ENCODE measurements around the gene DYNLL1. TPM values are rescaled to one million over a fixed set of nuclear protein-coding genes. Genes with fewer than 3 reads are reported as not detected.

The DYNLL1 gene
- total and polyA plus RNA-seq, 5 donors from 2014 or later, result 99.0 to 692 (median 521) TPM

GRCh38 chr12:120488057-120488640 lies 7.8 kb upstream of the DYNLL1 start:
- no peaks in the 10 kb centered on the region for H3K36me3 ChIP-seq (ENCODE audit: control insufficient read depth, insufficient read depth, low read length)
- no peaks in the 10 kb centered on the region for H3K36me3 Mint-ChIP-seq
- H3K27me3 Mint-ChIP-seq, result no peaks in the 10 kb centered on the region
- H3K9me3 Mint-ChIP-seq, result peaks cover 0 to 2% (median 0%) of the 10 kb centered on the region in 7 donors
- H3K4me1 ChIP-seq (ENCODE audit: control insufficient read depth, insufficient read depth, low read length, poor library complexity, severe bottlenecking), result no peaks in the 10 kb centered on the region
- peaks cover 0 to 4% (median 2%) of the 10 kb centered on the region in 4 donors for H3K4me1 Mint-ChIP-seq
- no peak overlapping the region for H3K4me3 Mint-ChIP-seq
- H3K27me3 ChIP-seq (ENCODE audit: control insufficient read depth, insufficient read depth, low read length), result no peaks in the 10 kb centered on the region
- no peak for ATAC-seq (ENCODE audit: low read depth in 2 of 2)
- no peak overlapping the region for H3K27ac Mint-ChIP-seq
- H3K4me3 ChIP-seq (ENCODE audit: low read depth, low read length), result no peak overlapping the region
- no peak overlapping the region for H3K27ac ChIP-seq (ENCODE audit: insufficient read depth, low read length, poor library complexity, severe bottlenecking)
- no peak for DNase-seq
- no peaks in the 10 kb centered on the region for H3K9me3 ChIP-seq (ENCODE audit: control insufficient read depth in 2 of 2, low read length in 2 of 2)

DNA sequence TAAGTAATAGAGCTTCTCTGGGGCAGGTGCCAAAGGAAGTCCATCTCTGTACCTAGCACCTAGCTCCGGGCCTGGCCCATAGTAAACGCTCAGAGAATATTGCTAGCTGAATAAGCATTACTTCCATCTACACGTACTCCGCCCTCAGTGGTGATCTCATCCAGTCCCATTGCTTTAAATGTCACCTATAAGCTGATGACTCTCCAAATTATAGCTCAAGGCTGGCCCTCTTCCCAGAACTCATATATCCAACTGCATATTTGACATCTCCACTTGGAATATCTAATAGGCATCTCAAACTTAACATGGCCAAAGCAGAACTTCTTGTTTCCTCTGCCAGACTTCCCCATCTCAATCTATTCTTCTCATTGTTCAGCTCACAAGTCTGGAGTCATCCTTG lies 6.9 kb upstream of the DYNLL1 start:
- Histone ChIP-seq H3K36me3 (ENCODE audit: control insufficient read depth, insufficient read depth, low read length) (no peaks in the 10 kb centered on the region), H3K27ac (ENCODE audit: insufficient read depth, low read length, poor library complexity, severe bottlenecking) (no peak overlapping the region), H3K4me3 (ENCODE audit: low read depth, low read length) (no peak overlapping the region), H3K9me3 (ENCODE audit: control insufficient read depth in 2 of 2, low read length in 2 of 2) (no peaks in the 10 kb centered on the region), H3K4me1 (ENCODE audit: control insufficient read depth, insufficient read depth, low read length, poor library complexity, severe bottlenecking) (no peaks in the 10 kb centered on the region), H3K27me3 (ENCODE audit: control insufficient read depth, insufficient read depth, low read length) (no peaks in the 10 kb centered on the region)
- H3K36me3 Mint-ChIP-seq, result no peaks in the 10 kb centered on the region
- peak overlapping the region in 1 of 4 donors; percentile 13 for H3K4me3 Mint-ChIP-seq
- H3K27ac Mint-ChIP-seq, result no peak overlapping the region
- no peaks in the 10 kb centered on the region for H3K27me3 Mint-ChIP-seq
- peaks cover 0 to 4% (median 2%) of the 10 kb centered on the region in 4 donors for H3K4me1 Mint-ChIP-seq
- no peak for ATAC-seq (ENCODE audit: low read depth in 2 of 2)
- peaks cover 0 to 2% (median 0%) of the 10 kb centered on the region in 7 donors for H3K9me3 Mint-ChIP-seq
- DNase-seq, result no peak

- Mint-ChIP-seq H3K9me3 (peaks cover 0 to 2% (median 0%) of the 10 kb centered on the region in 7 donors), H3K27ac (no peak overlapping the region), H3K4me1 (peaks cover 6 to 9% (median 7%) of the 10 kb centered on the region in 4 donors), H3K4me3 (no peak overlapping the region), H3K27me3 (no peaks in the 10 kb centered on the region), H3K36me3 (no peaks in the 10 kb centered on the region)
- no peak overlapping the region for H3K27ac ChIP-seq (ENCODE audit: insufficient read depth, low read length, poor library complexity, severe bottlenecking)
- ATAC-seq (ENCODE audit: low read depth in 2 of 2) (no peak), DNase-seq (no peak)
- H3K9me3 ChIP-seq (ENCODE audit: control insufficient read depth in 2 of 2, low read length in 2 of 2), result no peaks in the 10 kb centered on the region
- H3K27me3 ChIP-seq (ENCODE audit: control insufficient read depth, insufficient read depth, low read length), result no peaks in the 10 kb centered on the region
- H3K36me3 ChIP-seq (ENCODE audit: control insufficient read depth, insufficient read depth, low read length), result no peaks in the 10 kb centered on the region
- peaks cover 5% of the 10 kb centered on the region for H3K4me1 ChIP-seq (ENCODE audit: control insufficient read depth, insufficient read depth, low read length, poor library complexity, severe bottlenecking)
- no peak overlapping the region for H3K4me3 ChIP-seq (ENCODE audit: low read depth, low read length)
Measured at GRCh38 chr12:120490325-120490724, 5.6 kb upstream of the DYNLL1 start.

DNA sequence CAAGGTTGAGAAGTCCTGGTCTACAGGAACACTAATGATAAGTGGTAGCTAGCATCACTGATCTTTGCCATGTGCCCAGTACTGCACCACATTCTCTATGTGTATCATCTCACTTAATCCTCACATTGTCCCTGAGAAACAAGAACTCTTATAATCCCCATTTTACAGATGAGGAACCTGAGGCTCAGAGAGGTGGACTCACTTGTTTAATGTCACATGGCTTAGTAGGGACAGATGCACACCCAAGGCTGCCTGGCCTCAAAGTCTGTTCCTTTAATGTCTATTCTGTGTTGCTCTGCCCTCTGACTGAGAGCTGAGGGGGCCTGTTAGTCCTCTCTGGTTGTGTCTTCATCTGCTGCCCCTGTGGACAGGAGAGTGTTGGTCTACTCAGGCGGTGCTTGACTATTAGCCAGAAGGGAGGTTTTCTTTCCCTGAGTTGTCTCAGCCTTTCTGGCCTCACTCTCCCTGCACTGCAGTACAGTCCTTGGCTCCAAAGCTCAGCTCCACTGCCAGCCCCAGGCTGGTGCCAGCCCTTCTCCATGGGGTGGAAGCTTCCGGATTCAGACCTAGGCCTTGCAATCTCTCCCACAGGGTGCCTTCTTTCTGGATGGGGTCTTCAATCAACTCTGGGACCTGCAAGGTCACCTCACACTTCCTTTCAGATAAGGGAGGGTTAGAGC lies 4.9 kb upstream of the DYNLL1 start:
- no peaks in the 10 kb centered on the region for H3K9me3 ChIP-seq (ENCODE audit: control insufficient read depth in 2 of 2, low read length in 2 of 2)
- Mint-ChIP-seq H3K4me3 (no peak overlapping the region), H3K9me3 (peaks cover 0 to 2% (median 0%) of the 10 kb centered on the region in 7 donors), H3K4me1 (peaks cover 9 to 13% (median 10%) of the 10 kb centered on the region in 4 donors), H3K27me3 (no peaks in the 10 kb centered on the region), H3K27ac (no peak overlapping the region), H3K36me3 (no peaks in the 10 kb centered on the region)
- H3K4me3 ChIP-seq (ENCODE audit: low read depth, low read length), result no peak overlapping the region
- no peak for DNase-seq
- peaks cover 6% of the 10 kb centered on the region for H3K4me1 ChIP-seq (ENCODE audit: control insufficient read depth, insufficient read depth, low read length, poor library complexity, severe bottlenecking)
- ATAC-seq (ENCODE audit: low read depth in 2 of 2), result no peak
- no peak overlapping the region for H3K27ac ChIP-seq (ENCODE audit: insufficient read depth, low read length, poor library complexity, severe bottlenecking)
- no peaks in the 10 kb centered on the region for H3K36me3 ChIP-seq (ENCODE audit: control insufficient read depth, insufficient read depth, low read length)
- H3K27me3 ChIP-seq (ENCODE audit: control insufficient read depth, insufficient read depth, low read length), result no peaks in the 10 kb centered on the region

DNA sequence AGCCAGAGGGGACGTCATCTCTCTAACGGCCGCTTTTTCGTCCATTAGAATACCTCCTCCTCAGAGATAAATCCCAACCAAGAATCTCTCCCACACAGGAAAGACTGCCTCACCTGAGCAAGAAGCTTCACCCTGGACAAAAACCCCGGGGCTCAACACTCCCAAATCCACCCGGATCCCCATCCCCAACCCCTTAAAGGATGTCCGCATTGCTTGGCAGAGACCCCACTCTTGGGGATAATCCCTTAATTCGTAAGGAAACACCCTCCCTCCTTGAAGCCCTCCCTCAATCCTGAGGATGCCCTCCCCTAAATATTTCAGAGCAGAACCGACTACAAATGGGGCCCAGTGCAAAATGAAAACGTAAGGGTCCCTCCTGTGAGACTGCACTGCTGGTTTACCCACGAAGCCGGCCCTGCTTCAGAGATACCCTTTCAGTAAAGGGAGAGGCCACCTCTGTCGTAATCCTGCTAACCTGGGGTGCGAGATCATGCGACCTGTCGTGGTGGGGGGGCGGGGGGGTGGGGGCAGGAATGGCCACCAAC lies 655 bp upstream of the DYNLL1 start:
- Histone ChIP-seq H3K4me1 (ENCODE audit: control insufficient read depth, insufficient read depth, low read length, poor library complexity, severe bottlenecking) (peaks cover 22% of the 10 kb centered on the region), H3K9me3 (ENCODE audit: control insufficient read depth in 2 of 2, low read length in 2 of 2) (no peaks in the 10 kb centered on the region), H3K27ac (ENCODE audit: insufficient read depth, low read length, poor library complexity, severe bottlenecking) (peak overlapping the region; percentile 83), H3K36me3 (ENCODE audit: control insufficient read depth, insufficient read depth, low read length) (peaks cover 5% of the 10 kb centered on the region), H3K27me3 (ENCODE audit: control insufficient read depth, insufficient read depth, low read length) (no peaks in the 10 kb centered on the region), H3K4me3 (ENCODE audit: low read depth, low read length) (peak overlapping the region; percentile 56)
- no peaks in the 10 kb centered on the region for H3K9me3 Mint-ChIP-seq
- peak overlapping the region; percentile 95 to 100 (median 96) for H3K4me3 Mint-ChIP-seq
- peaks cover 16 to 35% (median 26%) of the 10 kb centered on the region in 4 donors for H3K4me1 Mint-ChIP-seq
- DNase-seq (no peak), ATAC-seq (ENCODE audit: low read depth in 2 of 2) (no peak)
- H3K27me3 Mint-ChIP-seq, result no peaks in the 10 kb centered on the region
- H3K36me3 Mint-ChIP-seq, result peaks cover 7% of the 10 kb centered on the region
- peak overlapping the region; percentile 57 to 96 (median 84) for H3K27ac Mint-ChIP-seq

DNA sequence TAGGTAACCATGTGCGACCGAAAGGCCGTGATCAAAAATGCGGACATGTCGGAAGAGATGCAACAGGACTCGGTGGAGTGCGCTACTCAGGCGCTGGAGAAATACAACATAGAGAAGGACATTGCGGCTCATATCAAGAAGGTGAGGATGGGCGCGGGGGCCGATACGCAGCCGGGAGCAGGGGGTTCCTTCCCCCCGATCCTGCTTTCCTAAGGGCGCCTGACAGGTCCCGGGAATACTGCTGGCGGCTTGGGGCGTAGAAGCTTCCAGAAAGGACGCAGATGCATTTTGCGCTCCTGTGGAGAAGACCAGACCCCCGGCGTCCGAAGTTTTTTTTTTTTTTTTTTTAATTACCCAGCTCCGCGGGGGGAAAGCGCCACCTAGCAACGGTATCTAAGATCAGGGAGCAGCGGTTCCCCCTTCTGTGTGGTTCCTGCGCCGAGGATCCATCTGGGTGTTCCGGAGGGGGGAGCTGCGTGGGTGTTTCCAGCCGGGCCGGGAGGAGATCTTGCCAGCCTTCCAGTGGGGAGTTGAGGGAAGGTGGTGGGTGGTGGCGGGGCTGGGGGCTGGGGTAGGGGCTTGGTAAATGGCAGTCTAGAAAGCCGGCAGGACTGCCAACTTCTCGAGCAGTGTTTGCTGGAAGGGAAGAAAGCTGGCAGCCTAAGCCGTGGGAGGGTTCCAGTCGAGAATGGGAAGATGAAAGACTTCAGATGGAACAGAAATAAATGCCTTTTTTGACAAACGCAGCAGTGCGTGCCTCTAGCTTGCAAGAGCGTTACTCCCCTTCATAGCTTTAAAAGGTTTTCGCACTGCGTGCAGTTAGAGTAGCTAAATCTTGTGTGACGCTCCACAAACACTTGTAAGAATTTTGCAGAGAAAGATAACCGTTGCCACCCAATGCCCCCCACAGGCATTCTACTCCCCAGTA lies 764 bp downstream of the DYNLL1 start:
- Histone ChIP-seq H3K36me3 (ENCODE audit: control insufficient read depth, insufficient read depth, low read length) (peaks cover 7% of the 10 kb centered on the region), H3K27me3 (ENCODE audit: control insufficient read depth, insufficient read depth, low read length) (no peaks in the 10 kb centered on the region), H3K4me1 (ENCODE audit: control insufficient read depth, insufficient read depth, low read length, poor library complexity, severe bottlenecking) (peaks cover 22% of the 10 kb centered on the region), H3K9me3 (ENCODE audit: control insufficient read depth in 2 of 2, low read length in 2 of 2) (no peaks in the 10 kb centered on the region), H3K27ac (ENCODE audit: insufficient read depth, low read length, poor library complexity, severe bottlenecking) (peak overlapping the region; percentile 83), H3K4me3 (ENCODE audit: low read depth, low read length) (peak overlapping the region; percentile 86)
- peak overlapping the region; percentile 95 to 100 (median 96) for H3K4me3 Mint-ChIP-seq
- peaks cover 18 to 37% (median 28%) of the 10 kb centered on the region in 4 donors for H3K4me1 Mint-ChIP-seq
- ATAC-seq (ENCODE audit: low read depth in 2 of 2) (peak; percentile 9 to 15), DNase-seq (peak; percentile 6 to 49 (median 43))
- peak overlapping the region; percentile 84 to 96 (median 85) for H3K27ac Mint-ChIP-seq
- H3K36me3 Mint-ChIP-seq, result peaks cover 11% of the 10 kb centered on the region
- H3K9me3 Mint-ChIP-seq, result no peaks in the 10 kb centered on the region
- H3K27me3 Mint-ChIP-seq, result no peaks in the 10 kb centered on the region

DNA sequence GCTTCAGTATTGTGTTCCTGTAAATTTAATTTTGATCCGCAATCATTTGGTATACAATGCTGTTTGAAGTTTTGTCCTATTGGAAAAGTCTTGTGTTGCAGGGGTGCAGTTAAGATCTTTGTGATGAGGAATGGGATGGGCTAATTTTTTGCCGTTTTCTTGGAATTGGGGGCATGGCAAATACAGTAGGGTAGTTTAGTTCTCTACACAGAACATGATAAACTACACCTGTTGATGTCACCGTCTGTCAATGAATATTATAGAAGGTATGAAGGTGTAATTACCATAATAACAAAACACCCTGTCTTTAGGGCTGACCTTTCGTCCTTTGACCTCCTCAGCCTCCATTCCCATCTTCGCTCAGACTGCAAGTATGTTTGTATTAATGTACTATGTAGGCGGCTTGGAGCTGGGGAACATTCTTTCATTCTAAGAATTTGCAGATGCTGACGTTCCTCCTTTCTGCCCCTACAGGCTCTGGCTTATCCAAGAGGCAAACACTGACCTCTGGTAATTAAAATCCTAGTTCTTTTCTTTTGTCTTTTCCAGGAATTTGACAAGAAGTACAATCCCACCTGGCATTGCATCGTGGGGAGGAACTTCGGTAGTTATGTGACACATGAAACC lies 1.7 kb downstream of the DYNLL1 start:
- ATAC-seq (ENCODE audit: low read depth in 2 of 2) (no peak), DNase-seq (no peak)
- peaks cover 18 to 37% (median 28%) of the 10 kb centered on the region in 4 donors for H3K4me1 Mint-ChIP-seq
- H3K27ac Mint-ChIP-seq, result peak overlapping the region; percentile 84 to 96 (median 85)
- no peaks in the 10 kb centered on the region for H3K27me3 Mint-ChIP-seq
- peak overlapping the region; percentile 95 to 100 (median 96) for H3K4me3 Mint-ChIP-seq
- H3K9me3 Mint-ChIP-seq, result no peaks in the 10 kb centered on the region
- Histone ChIP-seq H3K27ac (ENCODE audit: insufficient read depth, low read length, poor library complexity, severe bottlenecking) (peak overlapping the region; percentile 83), H3K4me3 (ENCODE audit: low read depth, low read length) (peak overlapping the region; percentile 86), H3K27me3 (ENCODE audit: control insufficient read depth, insufficient read depth, low read length) (no peaks in the 10 kb centered on the region), H3K4me1 (ENCODE audit: control insufficient read depth, insufficient read depth, low read length, poor library complexity, severe bottlenecking) (peaks cover 22% of the 10 kb centered on the region), H3K9me3 (ENCODE audit: control insufficient read depth in 2 of 2, low read length in 2 of 2) (no peaks in the 10 kb centered on the region), H3K36me3 (ENCODE audit: control insufficient read depth, insufficient read depth, low read length) (peaks cover 7% of the 10 kb centered on the region)
- peaks cover 11% of the 10 kb centered on the region for H3K36me3 Mint-ChIP-seq

Data from CD4-positive, CD25-positive, alpha-beta regulatory T cell (primary cell).